Transverse colon (tissue), 4 donors: ENCODE data around the gene TMEM209.

Experiments
- CTCF ChIP-seq, 5 experiments: fragments of 200-600 bp in 3 of 5; fragments of 450-650 bp in 2 of 5; sonication (generic) in 3 of 5; IDR thresholded peaks; 1 replicate in 2 of 5; 2 replicates in 3 of 5; pipeline ENCODE4 v1.5.1; 2016 to 2017; ENCODE audit warnings: antibody characterized with exemption in 5 of 5, inconsistent platforms in 3 of 5, mild to moderate bottlenecking in 2 of 5, moderate library complexity in 1 of 5
- POLR2AphosphoS5 ChIP-seq, 3 donors: sonication (generic); formaldehyde crosslinking; IDR thresholded peaks; one replicate each; pipeline ENCODE4 v1.6.1; 2016; ENCODE audit warnings: antibody characterized with exemption in 3 of 3

- TF ChIP-seq CTCF (IDR thresholded peaks at IDR 0.05) (no peak), POLR2AphosphoS5 (IDR thresholded peaks at IDR 0.05) (no peak)
These were observed 64.5 kb downstream of the TMEM209 start for GRCh38 chr7:130140551-130141160.
